Measurements from ENCODE around the gene BCL2A1. TPM values are rescaled to one million over a fixed set of nuclear protein-coding genes. Genes with fewer than 3 reads are reported as not detected.

Gene BCL2A1
- total RNA-seq, 1 experiment from 2014 or later = 0.44 TPM

DNA sequence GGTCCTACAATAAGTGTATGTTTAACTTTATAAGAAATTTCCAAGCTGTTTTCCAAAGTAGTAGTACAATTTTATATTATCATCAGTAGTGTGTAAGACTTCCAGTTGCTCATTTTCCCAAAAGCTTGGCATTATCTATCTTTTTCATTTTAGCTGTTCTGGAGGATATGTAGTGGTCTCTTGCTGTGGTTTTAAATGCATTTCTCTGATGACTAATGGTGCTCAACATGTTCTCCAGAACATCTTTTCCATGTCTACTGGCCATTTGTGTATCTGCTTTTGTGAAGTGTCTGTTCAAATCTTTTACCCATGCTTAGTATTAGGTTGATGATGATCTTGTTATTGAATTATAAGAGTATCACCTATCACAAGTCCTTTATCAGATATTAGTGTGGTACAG, 13.3 kb downstream of the BCL2A1 start:
- intact Hi-C loops (cut with micrococcal nuclease) = no loop called here
- Histone ChIP-seq H3K4me3 (replicated peaks in 1 of 2; ENCODE audit: low read depth in 1 of 2, low read length in 2 of 2) (no peak overlapping the region), H3K4me2 (ENCODE audit: low read length) (no peak overlapping the region), H3K27ac (ENCODE audit: low read depth, low read length) (no peak overlapping the region), H3K36me3 (ENCODE audit: control insufficient read depth in 1 of 2, insufficient read depth in 2 of 2, low read length in 2 of 2) (no peaks in the 10 kb centered on the region), H3K9me2 (ENCODE audit: insufficient read depth) (no peaks in the 10 kb centered on the region), H3K79me2 (ENCODE audit: insufficient read depth, low read length) (no peaks in the 10 kb centered on the region), H2AFZ (ENCODE audit: low read depth, low read length, poor library complexity, severe bottlenecking) (no peak overlapping the region), H4K20me1 (ENCODE audit: insufficient read depth) (no peaks in the 10 kb centered on the region; the same call in 1 of the 2 replicates), H3K9me3 (ENCODE audit: control insufficient read depth in 1 of 2, insufficient read depth in 1 of 2, low read depth in 1 of 2, low read length in 2 of 2) (no peaks in the 10 kb centered on the region), H3K9ac (ENCODE audit: low read length) (no peak overlapping the region), H3K4me1 (ENCODE audit: control insufficient read depth in 1 of 2, insufficient read depth in 2 of 2, low read length in 2 of 2) (no peaks in the 10 kb centered on the region), H3K27me3 (ENCODE audit: insufficient read depth, low read length) (no peaks in the 10 kb centered on the region)
- DNase-seq (ENCODE audit: low read depth, low spot score) (no peak), ATAC-seq (no peak)
- ChIA-PET CTCF (no interaction called here), RAD21 (ENCODE audit: low non-redundant PET in 1 of 2, low total read pairs in 2 of 2, uncharacterized antibody in 2 of 2, unreplicated experiment in 2 of 2) (no interaction called here), POLR2A (no interaction called here)
- BruUV-seq (replicated peaks) = no TSS peak
- TF ChIP-seq EGR1 (IDR thresholded peaks at IDR 0.05; ENCODE audit: low read depth) = no peak

DNA sequence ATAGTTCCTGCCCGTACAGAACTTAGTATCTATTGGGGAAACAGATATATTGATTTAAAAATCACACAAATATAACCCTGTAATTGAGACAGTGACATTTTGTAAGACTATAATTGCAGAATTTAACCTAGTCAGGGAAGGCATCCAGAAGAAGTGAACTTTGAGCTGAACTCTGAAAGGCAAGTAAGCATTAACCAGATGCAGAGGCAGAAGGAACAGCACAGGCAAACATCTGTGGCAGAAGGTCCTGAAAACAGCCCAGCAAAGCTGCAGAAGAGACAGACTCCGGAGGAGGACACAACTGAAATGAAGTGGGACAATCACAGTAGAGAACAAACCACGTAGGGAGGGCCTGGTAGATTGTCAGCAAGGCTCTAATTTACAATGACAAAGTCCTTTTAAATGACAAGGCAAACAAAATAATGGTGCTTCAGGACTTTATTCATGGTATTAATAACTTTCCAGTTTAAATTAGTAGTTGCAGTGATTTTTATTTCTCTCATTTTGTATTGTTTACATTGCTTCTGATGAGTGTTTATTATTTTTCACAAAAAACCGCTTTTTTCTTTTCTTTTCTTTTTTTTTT, 14.5 kb downstream of the BCL2A1 start:
- Histone ChIP-seq H3K9me2 (ENCODE audit: insufficient read depth) (no peaks in the 10 kb centered on the region), H3K4me2 (ENCODE audit: low read length) (no peak overlapping the region), H3K4me1 (ENCODE audit: control insufficient read depth in 1 of 2, insufficient read depth in 2 of 2, low read length in 2 of 2) (no peaks in the 10 kb centered on the region), H2AFZ (ENCODE audit: low read depth, low read length, poor library complexity, severe bottlenecking) (no peak overlapping the region), H3K9ac (ENCODE audit: low read length) (no peak overlapping the region), H3K4me3 (replicated peaks in 1 of 2; ENCODE audit: low read depth in 1 of 2, low read length in 2 of 2) (no peak overlapping the region), H4K20me1 (ENCODE audit: insufficient read depth) (no peaks in the 10 kb centered on the region; the same call in 1 of the 2 replicates), H3K27me3 (ENCODE audit: insufficient read depth, low read length) (no peaks in the 10 kb centered on the region), H3K36me3 (ENCODE audit: control insufficient read depth in 1 of 2, insufficient read depth in 2 of 2, low read length in 2 of 2) (no peaks in the 10 kb centered on the region), H3K9me3 (ENCODE audit: control insufficient read depth in 1 of 2, insufficient read depth in 1 of 2, low read depth in 1 of 2, low read length in 2 of 2) (no peaks in the 10 kb centered on the region), H3K79me2 (ENCODE audit: insufficient read depth, low read length) (no peaks in the 10 kb centered on the region), H3K27ac (ENCODE audit: low read depth, low read length) (no peak overlapping the region)
- ChIA-PET RAD21 (ENCODE audit: low non-redundant PET in 1 of 2, low total read pairs in 2 of 2, uncharacterized antibody in 2 of 2, unreplicated experiment in 2 of 2) (no interaction called here), POLR2A (no interaction called here), CTCF (no interaction called here)
- no TSS peak for BruUV-seq (replicated peaks)
- DNase-seq (ENCODE audit: low read depth, low spot score) (no peak), ATAC-seq (no peak)
- intact Hi-C loops (cut with micrococcal nuclease) = no loop called here
- TF ChIP-seq YY1 (IDR thresholded peaks at IDR 0.05; ENCODE audit: extremely low read depth, insufficient replicate concordance, low read depth, low read length) (no peak), POLR2AphosphoS5 (IDR thresholded peaks at IDR 0.05; ENCODE audit: low read depth, low read length) (no peak), JUND (IDR thresholded peaks at IDR 0.05) (no peak), FOSL1 (IDR thresholded peaks at IDR 0.05; ENCODE audit: low read depth) (no peak), CBX3 (IDR thresholded peaks at IDR 0.05; ENCODE audit: low read depth) (no peak), SP1 (IDR thresholded peaks at IDR 0.05; ENCODE audit: low read depth) (no peak), ZFX (IDR thresholded peaks at IDR 0.05) (no peak), SIN3A (IDR thresholded peaks at IDR 0.05; ENCODE audit: low read depth) (no peak), RAD21 (IDR thresholded peaks at IDR 0.05; ENCODE audit: low read depth) (no peak), POLR2A (IDR thresholded peaks at IDR 0.05; ENCODE audit: borderline replicate concordance, extremely low read depth, insufficient read depth, insufficient read length) (no peak), EZH2 (IDR thresholded peaks at IDR 0.05) (no peak), TCF7L2 (IDR thresholded peaks at IDR 0.05; ENCODE audit: borderline replicate concordance, extremely low read depth, insufficient read depth, insufficient read length) (no peak)
- TF ChIP-seq, protein P1, sequence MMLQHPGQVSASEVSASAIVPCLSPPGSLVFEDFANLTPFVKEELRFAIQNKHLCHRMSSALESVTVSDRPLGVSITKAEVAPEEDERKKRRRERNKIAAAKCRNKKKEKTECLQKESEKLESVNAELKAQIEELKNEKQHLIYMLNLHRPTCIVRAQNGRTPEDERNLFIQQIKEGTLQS (IDR thresholded peaks at IDR 0.05) = no peak
- TF ChIP-seq, protein P2, sequence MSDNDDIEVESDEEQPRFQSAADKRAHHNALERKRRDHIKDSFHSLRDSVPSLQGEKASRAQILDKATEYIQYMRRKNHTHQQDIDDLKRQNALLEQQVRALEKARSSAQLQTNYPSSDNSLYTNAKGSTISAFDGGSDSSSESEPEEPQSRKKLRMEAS (IDR thresholded peaks at IDR 0.05) = no peak
- TF ChIP-seq, protein P3, sequence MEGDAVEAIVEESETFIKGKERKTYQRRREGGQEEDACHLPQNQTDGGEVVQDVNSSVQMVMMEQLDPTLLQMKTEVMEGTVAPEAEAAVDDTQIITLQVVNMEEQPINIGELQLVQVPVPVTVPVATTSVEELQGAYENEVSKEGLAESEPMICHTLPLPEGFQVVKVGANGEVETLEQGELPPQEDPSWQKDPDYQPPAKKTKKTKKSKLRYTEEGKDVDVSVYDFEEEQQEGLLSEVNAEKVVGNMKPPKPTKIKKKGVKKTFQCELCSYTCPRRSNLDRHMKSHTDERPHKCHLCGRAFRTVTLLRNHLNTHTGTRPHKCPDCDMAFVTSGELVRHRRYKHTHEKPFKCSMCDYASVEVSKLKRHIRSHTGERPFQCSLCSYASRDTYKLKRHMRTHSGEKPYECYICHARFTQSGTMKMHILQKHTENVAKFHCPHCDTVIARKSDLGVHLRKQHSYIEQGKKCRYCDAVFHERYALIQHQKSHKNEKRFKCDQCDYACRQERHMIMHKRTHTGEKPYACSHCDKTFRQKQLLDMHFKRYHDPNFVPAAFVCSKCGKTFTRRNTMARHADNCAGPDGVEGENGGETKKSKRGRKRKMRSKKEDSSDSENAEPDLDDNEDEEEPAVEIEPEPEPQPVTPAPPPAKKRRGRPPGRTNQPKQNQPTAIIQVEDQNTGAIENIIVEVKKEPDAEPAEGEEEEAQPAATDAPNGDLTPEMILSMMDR (IDR thresholded peaks at IDR 0.05 in 2 of 3, conservative IDR thresholded peaks at IDR 0.05 in 1 of 3; ENCODE audit: borderline replicate concordance in 1 of 3, insufficient read depth in 1 of 3, low read depth in 2 of 3, low read length in 2 of 3) = no peak
- TF ChIP-seq, protein P4, sequence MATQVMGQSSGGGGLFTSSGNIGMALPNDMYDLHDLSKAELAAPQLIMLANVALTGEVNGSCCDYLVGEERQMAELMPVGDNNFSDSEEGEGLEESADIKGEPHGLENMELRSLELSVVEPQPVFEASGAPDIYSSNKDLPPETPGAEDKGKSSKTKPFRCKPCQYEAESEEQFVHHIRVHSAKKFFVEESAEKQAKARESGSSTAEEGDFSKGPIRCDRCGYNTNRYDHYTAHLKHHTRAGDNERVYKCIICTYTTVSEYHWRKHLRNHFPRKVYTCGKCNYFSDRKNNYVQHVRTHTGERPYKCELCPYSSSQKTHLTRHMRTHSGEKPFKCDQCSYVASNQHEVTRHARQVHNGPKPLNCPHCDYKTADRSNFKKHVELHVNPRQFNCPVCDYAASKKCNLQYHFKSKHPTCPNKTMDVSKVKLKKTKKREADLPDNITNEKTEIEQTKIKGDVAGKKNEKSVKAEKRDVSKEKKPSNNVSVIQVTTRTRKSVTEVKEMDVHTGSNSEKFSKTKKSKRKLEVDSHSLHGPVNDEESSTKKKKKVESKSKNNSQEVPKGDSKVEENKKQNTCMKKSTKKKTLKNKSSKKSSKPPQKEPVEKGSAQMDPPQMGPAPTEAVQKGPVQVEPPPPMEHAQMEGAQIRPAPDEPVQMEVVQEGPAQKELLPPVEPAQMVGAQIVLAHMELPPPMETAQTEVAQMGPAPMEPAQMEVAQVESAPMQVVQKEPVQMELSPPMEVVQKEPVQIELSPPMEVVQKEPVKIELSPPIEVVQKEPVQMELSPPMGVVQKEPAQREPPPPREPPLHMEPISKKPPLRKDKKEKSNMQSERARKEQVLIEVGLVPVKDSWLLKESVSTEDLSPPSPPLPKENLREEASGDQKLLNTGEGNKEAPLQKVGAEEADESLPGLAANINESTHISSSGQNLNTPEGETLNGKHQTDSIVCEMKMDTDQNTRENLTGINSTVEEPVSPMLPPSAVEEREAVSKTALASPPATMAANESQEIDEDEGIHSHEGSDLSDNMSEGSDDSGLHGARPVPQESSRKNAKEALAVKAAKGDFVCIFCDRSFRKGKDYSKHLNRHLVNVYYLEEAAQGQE (IDR thresholded peaks at IDR 0.05; ENCODE audit: low read depth) = no peak
